ENCODE measurements around the gene CTNNAL1. TPM values are rescaled to one million over a fixed set of nuclear protein-coding genes. Genes with fewer than 3 reads are reported as not detected.

The CTNNAL1 gene
- total and polyA plus RNA-seq, 2 of the 8 experiments (the other 6 are each of a cell fraction or from before 2014, with no cell fraction given): 23.2 to 66.1 TPM

GRCh38 chr9:108910402-108910801 is 102.9 kb downstream of the CTNNAL1 start (continued):
- TF ChIP-seq, protein P1, sequence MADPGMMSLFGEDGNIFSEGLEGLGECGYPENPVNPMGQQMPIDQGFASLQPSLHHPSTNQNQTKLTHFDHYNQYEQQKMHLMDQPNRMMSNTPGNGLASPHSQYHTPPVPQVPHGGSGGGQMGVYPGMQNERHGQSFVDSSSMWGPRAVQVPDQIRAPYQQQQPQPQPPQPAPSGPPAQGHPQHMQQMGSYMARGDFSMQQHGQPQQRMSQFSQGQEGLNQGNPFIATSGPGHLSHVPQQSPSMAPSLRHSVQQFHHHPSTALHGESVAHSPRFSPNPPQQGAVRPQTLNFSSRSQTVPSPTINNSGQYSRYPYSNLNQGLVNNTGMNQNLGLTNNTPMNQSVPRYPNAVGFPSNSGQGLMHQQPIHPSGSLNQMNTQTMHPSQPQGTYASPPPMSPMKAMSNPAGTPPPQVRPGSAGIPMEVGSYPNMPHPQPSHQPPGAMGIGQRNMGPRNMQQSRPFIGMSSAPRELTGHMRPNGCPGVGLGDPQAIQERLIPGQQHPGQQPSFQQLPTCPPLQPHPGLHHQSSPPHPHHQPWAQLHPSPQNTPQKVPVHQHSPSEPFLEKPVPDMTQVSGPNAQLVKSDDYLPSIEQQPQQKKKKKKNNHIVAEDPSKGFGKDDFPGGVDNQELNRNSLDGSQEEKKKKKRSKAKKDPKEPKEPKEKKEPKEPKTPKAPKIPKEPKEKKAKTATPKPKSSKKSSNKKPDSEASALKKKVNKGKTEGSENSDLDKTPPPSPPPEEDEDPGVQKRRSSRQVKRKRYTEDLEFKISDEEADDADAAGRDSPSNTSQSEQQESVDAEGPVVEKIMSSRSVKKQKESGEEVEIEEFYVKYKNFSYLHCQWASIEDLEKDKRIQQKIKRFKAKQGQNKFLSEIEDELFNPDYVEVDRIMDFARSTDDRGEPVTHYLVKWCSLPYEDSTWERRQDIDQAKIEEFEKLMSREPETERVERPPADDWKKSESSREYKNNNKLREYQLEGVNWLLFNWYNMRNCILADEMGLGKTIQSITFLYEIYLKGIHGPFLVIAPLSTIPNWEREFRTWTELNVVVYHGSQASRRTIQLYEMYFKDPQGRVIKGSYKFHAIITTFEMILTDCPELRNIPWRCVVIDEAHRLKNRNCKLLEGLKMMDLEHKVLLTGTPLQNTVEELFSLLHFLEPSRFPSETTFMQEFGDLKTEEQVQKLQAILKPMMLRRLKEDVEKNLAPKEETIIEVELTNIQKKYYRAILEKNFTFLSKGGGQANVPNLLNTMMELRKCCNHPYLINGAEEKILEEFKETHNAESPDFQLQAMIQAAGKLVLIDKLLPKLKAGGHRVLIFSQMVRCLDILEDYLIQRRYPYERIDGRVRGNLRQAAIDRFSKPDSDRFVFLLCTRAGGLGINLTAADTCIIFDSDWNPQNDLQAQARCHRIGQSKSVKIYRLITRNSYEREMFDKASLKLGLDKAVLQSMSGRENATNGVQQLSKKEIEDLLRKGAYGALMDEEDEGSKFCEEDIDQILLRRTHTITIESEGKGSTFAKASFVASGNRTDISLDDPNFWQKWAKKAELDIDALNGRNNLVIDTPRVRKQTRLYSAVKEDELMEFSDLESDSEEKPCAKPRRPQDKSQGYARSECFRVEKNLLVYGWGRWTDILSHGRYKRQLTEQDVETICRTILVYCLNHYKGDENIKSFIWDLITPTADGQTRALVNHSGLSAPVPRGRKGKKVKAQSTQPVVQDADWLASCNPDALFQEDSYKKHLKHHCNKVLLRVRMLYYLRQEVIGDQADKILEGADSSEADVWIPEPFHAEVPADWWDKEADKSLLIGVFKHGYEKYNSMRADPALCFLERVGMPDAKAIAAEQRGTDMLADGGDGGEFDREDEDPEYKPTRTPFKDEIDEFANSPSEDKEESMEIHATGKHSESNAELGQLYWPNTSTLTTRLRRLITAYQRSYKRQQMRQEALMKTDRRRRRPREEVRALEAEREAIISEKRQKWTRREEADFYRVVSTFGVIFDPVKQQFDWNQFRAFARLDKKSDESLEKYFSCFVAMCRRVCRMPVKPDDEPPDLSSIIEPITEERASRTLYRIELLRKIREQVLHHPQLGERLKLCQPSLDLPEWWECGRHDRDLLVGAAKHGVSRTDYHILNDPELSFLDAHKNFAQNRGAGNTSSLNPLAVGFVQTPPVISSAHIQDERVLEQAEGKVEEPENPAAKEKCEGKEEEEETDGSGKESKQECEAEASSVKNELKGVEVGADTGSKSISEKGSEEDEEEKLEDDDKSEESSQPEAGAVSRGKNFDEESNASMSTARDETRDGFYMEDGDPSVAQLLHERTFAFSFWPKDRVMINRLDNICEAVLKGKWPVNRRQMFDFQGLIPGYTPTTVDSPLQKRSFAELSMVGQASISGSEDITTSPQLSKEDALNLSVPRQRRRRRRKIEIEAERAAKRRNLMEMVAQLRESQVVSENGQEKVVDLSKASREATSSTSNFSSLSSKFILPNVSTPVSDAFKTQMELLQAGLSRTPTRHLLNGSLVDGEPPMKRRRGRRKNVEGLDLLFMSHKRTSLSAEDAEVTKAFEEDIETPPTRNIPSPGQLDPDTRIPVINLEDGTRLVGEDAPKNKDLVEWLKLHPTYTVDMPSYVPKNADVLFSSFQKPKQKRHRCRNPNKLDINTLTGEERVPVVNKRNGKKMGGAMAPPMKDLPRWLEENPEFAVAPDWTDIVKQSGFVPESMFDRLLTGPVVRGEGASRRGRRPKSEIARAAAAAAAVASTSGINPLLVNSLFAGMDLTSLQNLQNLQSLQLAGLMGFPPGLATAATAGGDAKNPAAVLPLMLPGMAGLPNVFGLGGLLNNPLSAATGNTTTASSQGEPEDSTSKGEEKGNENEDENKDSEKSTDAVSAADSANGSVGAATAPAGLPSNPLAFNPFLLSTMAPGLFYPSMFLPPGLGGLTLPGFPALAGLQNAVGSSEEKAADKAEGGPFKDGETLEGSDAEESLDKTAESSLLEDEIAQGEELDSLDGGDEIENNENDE (IDR thresholded peaks at IDR 0.05; ENCODE audit: insufficient replicate concordance, low read length): no peak
- TF ChIP-seq SP2 (IDR thresholded peaks at IDR 0.05; ENCODE audit: low read length): no peak
- TF ChIP-seq SIN3A (conservative IDR thresholded peaks at IDR 0.05 in 1 of 2, IDR thresholded peaks at IDR 0.05 in 1 of 2; ENCODE audit: low read depth in 1 of 2, low read length in 2 of 2): no peak
- TF ChIP-seq TEAD4 (IDR thresholded peaks at IDR 0.05; ENCODE audit: low read depth, low read length): no peak
- TF ChIP-seq POLR2A (IDR thresholded peaks at IDR 0.05; ENCODE audit: control extremely low read depth in 1 of 2, low read depth in 2 of 2, low read length in 2 of 2): no peak
- TF ChIP-seq SP4 (IDR thresholded peaks at IDR 0.05; ENCODE audit: low read length): no peak
